A673 (cell line): ENCODE data around the gene ITCH. TPM values are rescaled to one million over a fixed set of nuclear protein-coding genes. Genes with fewer than 3 reads are reported as not detected.

Experiments
- BruUV-seq: library from RNA; stranded (reverse); fragments of 400-500 nt; replicated peaks from 2 replicates; lab custom pipeline; 2021; lab: Mats Ljungman, UMichigan
- CTCF ChIA-PET: fragments of 300-600 bp; sonication (Branson Sonifier 250); formaldehyde crosslinking; loops from one replicate; lab custom pipeline; 2022; ENCODE audit warnings: antibody characterized with exemption; lab: Charles Lee
- POLR2A ChIA-PET: fragments of 300-600 bp; sonication (Branson Sonifier 250); formaldehyde crosslinking; loops from one replicate; lab custom pipeline; 2022; ENCODE audit warnings: antibody characterized with exemption; ENCODE audit not compliant: low non-redundant PET; lab: Charles Lee
- DNase-seq: peaks from one replicate; pipeline ENCODE4 v3.0.0-alpha.2; 2015; ENCODE audit warnings: low spot score
- H3K27ac ChIP-seq: fragments of 200-600 bp; sonication (generic); 2 replicates; pipeline ENCODE4 v1.5.1; 2016; ENCODE audit warnings: mixed run types, low read depth, mild to moderate bottlenecking, mixed read lengths, antibody characterized with exemption, low read length; ENCODE audit not compliant: poor library complexity, severe bottlenecking
- H3K27me3 ChIP-seq: fragments of 200-600 bp; sonication (generic); replicated peaks from 2 replicates; pipeline ENCODE4 v1.6.1; 2017; ENCODE audit warnings: mixed run types, low read depth, mild to moderate bottlenecking, mixed read lengths, antibody characterized with exemption, low read length; ENCODE audit not compliant: insufficient read depth, poor library complexity
- H3K36me3 ChIP-seq: fragments of 200-600 bp; sonication (generic); 2 replicates; pipeline ENCODE4 v1.6.1; 2016; ENCODE audit warnings: mixed run types, mild to moderate bottlenecking, mixed read lengths, antibody characterized with exemption, low read length; ENCODE audit not compliant: insufficient read depth, poor library complexity, severe bottlenecking
- H3K4me1 ChIP-seq: fragments of 200-600 bp; sonication (generic); 2 replicates; pipeline ENCODE4 v1.6.1; 2017; ENCODE audit warnings: mixed run types, mild to moderate bottlenecking, mixed read lengths, antibody characterized with exemption, low read length; ENCODE audit not compliant: insufficient read depth, poor library complexity, severe bottlenecking
- H3K4me3 ChIP-seq: fragments of 200-600 bp; sonication (generic); 2 replicates; pipeline ENCODE4 v1.5.1; 2016; ENCODE audit warnings: low read depth, mixed run types, mild to moderate bottlenecking, mixed read lengths, low read length; ENCODE audit not compliant: poor library complexity, severe bottlenecking
- H3K9me3 ChIP-seq: fragments of 200-600 bp; sonication (generic); 2 replicates; pipeline ENCODE4 v1.6.1; 2016; ENCODE audit warnings: mixed run types, low read depth, mild to moderate bottlenecking, mixed read lengths, antibody characterized with exemption, low read length; ENCODE audit not compliant: poor library complexity, severe bottlenecking
- EZH2 ChIP-seq: fragments of 200-600 bp; sonication (generic); IDR thresholded peaks from 2 replicates; pipeline ENCODE4 v1.6.1; 2017; ENCODE audit warnings: borderline replicate concordance, low read depth, mild to moderate bottlenecking, mixed read lengths, antibody characterized with exemption, low read length; ENCODE audit not compliant: poor library complexity, severe bottlenecking
- intact Hi-C: fragments of 100-400 bp; cut with micrococcal nuclease; formaldehyde crosslinking; loops from one replicate; pipeline ENCODE4 v1.10.0; 2022; ENCODE audit not compliant: unreplicated experiment
- total RNA-seq: library from RNA; stranded (reverse); gene quantifications from 2 replicates; pipeline ENCODE4 v1.2.3, GENCODE V29; 2021
- TF ChIP-seq, protein P1 (sequence below): fragments of 300-800, 200-600 bp; sonication (generic); conservative IDR thresholded peaks from 2 replicates; pipeline ENCODE4 v1.5.1; 2017; ENCODE audit warnings: low read depth, mild to moderate bottlenecking, antibody characterized with exemption, low read length, moderate library complexity, mixed read lengths

The ITCH gene
- total RNA-seq, 1 experiment from 2014 or later, result 56.2 TPM

DNA sequence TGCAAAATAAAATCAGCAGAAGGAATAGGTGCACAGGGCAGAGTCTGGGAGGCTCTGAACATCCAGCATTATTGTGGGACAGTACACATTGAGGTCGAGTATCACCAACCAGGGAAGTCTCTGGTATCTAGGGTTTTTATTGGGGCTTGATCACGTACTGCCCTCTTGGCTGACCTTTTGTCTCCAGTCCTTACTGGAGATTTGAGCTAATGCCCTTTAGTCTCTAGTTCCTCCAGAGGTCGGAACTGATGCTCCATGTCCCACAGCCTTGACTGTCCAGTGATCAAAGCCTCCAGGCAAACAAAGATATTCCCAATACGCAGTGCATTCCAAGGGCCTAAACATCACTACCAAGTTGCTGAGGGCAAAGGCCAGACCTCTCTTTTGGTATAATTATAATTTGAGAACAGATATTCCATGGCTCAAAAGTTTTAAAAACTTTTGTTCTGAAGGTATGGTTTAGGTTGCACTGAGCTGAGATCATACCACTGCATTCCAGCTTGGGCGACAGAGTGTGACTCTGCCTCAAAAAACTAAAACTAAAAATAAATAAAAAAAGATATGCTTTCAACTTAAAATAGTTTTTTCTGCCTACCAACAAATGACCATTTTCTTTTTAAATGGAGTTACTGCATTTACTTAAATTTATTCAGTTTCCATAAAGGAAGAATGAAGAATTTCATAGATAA is 96.3 kb downstream of the ITCH start:
- H3K4me3 ChIP-seq, result no peak overlapping the region
- H3K27ac ChIP-seq, result no peak overlapping the region
- H3K9me3 ChIP-seq, result no peaks in the 10 kb centered on the region
- POLR2A ChIA-PET, result no interaction called here
- BruUV-seq, result no TSS peak
- CTCF ChIA-PET, result no interaction called here
- no peaks in the 10 kb centered on the region for H3K4me1 ChIP-seq
- intact Hi-C loops, result no loop called here
- H3K36me3 ChIP-seq, result peaks cover 42% of the 10 kb centered on the region
- no peaks in the 10 kb centered on the region for H3K27me3 ChIP-seq
- no peak for DNase-seq
- TF ChIP-seq EZH2, result no peak
- TF ChIP-seq, protein P1, sequence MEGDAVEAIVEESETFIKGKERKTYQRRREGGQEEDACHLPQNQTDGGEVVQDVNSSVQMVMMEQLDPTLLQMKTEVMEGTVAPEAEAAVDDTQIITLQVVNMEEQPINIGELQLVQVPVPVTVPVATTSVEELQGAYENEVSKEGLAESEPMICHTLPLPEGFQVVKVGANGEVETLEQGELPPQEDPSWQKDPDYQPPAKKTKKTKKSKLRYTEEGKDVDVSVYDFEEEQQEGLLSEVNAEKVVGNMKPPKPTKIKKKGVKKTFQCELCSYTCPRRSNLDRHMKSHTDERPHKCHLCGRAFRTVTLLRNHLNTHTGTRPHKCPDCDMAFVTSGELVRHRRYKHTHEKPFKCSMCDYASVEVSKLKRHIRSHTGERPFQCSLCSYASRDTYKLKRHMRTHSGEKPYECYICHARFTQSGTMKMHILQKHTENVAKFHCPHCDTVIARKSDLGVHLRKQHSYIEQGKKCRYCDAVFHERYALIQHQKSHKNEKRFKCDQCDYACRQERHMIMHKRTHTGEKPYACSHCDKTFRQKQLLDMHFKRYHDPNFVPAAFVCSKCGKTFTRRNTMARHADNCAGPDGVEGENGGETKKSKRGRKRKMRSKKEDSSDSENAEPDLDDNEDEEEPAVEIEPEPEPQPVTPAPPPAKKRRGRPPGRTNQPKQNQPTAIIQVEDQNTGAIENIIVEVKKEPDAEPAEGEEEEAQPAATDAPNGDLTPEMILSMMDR, result no peak

DNA sequence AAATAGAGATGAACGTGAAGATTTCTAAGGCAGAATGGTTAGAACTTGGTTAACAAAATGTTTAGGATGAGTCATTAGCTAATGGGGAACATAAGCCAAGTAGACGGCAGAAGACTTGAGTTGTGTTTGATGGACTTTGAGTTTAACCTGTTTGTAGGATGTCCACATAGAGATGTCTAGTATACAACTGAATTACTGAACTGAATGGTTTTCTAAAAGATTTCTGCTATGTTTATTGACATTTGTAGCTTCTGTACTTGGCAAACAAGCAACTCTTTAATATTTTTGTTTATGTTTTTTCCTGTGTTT is 98.7 kb downstream of the ITCH start:
- TF ChIP-seq, protein P1, result no peak
- no peak for TF ChIP-seq EZH2
- Histone ChIP-seq H3K4me1 (no peaks in the 10 kb centered on the region), H3K4me3 (no peak overlapping the region), H3K27me3 (no peaks in the 10 kb centered on the region), H3K27ac (no peak overlapping the region), H3K9me3 (no peaks in the 10 kb centered on the region), H3K36me3 (peaks cover 53% of the 10 kb centered on the region)
- POLR2A ChIA-PET, result no interaction called here
- no peak for DNase-seq
- no TSS peak for BruUV-seq
- intact Hi-C loops, result no loop called here
- CTCF ChIA-PET, result no interaction called here

DNA sequence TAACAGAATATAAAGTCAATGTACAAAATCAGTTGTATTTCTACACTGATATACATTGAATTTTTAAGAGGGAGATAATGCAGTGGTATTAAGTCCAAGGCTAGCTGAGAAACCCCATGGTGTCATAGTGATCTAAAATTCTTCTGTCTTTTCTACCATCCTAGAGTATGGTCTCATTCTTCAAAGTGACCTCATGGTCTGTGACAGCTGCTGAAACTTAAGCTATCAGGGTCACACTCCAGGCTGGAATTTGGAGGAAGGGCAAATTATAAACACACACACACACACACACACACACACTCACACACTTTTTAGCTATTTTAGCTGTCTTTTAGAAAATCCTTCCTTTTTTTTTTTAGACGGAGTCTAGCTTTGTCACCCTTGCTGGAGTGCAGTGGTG is 105.9 kb downstream of the ITCH start:
- intact Hi-C loops, result no loop called here
- TF ChIP-seq, protein P1, result no peak
- TF ChIP-seq EZH2, result no peak
- no peaks in the 10 kb centered on the region for H3K27me3 ChIP-seq
- no peaks in the 10 kb centered on the region for H3K4me1 ChIP-seq
- no peak overlapping the region for H3K4me3 ChIP-seq
- BruUV-seq, result no TSS peak
- peaks cover 14% of the 10 kb centered on the region for H3K36me3 ChIP-seq
- POLR2A ChIA-PET, result no interaction called here
- DNase-seq, result no peak
- H3K9me3 ChIP-seq, result no peaks in the 10 kb centered on the region
- H3K27ac ChIP-seq, result no peak overlapping the region
- CTCF ChIA-PET, result interaction anchor here (0.5 to 1.0 kb wide), 2 partner anchors 156 to 166 kb away, joined by 3 read pairs; no protein-coding TSS in a partner anchor
